GM23248 (cell line): Measurements from ENCODE around the gene NPHP4. TPM values are rescaled to one million over a fixed set of nuclear protein-coding genes. Genes with fewer than 3 reads are reported as not detected.

Source experiments
- DNase-seq: peaks from one replicate; pipeline ENCODE4 v3.0.0-alpha.2; 2015
- H2AFZ ChIP-seq: fragments of 200-600 bp; sonication (generic); 2 replicates; pipeline ENCODE4 v1.6.1; 2016; ENCODE audit warnings: antibody characterized with exemption
- H3F3A ChIP-seq: fragments of 200-600 bp; sonication (generic); 2 replicates; pipeline ENCODE4 v1.6.1; 2016; ENCODE audit warnings: mild to moderate bottlenecking, antibody characterized with exemption, mixed run types; ENCODE audit not compliant: insufficient read depth
- H3K27ac ChIP-seq: fragments of 200-600 bp; sonication (generic); 2 replicates; pipeline ENCODE4 v1.5.1; 2016; ENCODE audit warnings: mild to moderate bottlenecking
- H3K27me3 ChIP-seq: fragments of 200-600 bp; sonication (generic); replicated peaks from 2 replicates; pipeline ENCODE4 v1.6.1; 2016; ENCODE audit warnings: mild to moderate bottlenecking; ENCODE audit not compliant: insufficient read depth
- H3K36me3 ChIP-seq: fragments of 200-600 bp; sonication (generic); 2 replicates; pipeline ENCODE4 v1.6.1; 2016; ENCODE audit warnings: low read depth, mild to moderate bottlenecking
- H3K4me1 ChIP-seq: fragments of 200-600 bp; sonication (generic); 2 replicates; pipeline ENCODE4 v1.6.1; 2016; ENCODE audit warnings: mild to moderate bottlenecking; ENCODE audit not compliant: insufficient read depth
- H3K4me2 ChIP-seq: fragments of 200-600 bp; sonication (generic); one replicate; pipeline ENCODE4 v1.6.1; 2016; ENCODE audit warnings: mild to moderate bottlenecking; ENCODE audit not compliant: unreplicated experiment
- H3K4me3 ChIP-seq: fragments of 200-600 bp; sonication (generic); 2 replicates; pipeline ENCODE4 v1.5.1; 2016; ENCODE audit warnings: mild to moderate bottlenecking
- H3K79me2 ChIP-seq: fragments of 200-600 bp; sonication (generic); 2 replicates; pipeline ENCODE4 v1.6.1; 2016; ENCODE audit warnings: mild to moderate bottlenecking; ENCODE audit not compliant: insufficient read depth
- H3K9ac ChIP-seq: fragments of 200-600 bp; sonication (generic); 2 replicates; pipeline ENCODE4 v1.6.1; 2016; ENCODE audit warnings: mild to moderate bottlenecking
- H3K9me2 ChIP-seq: fragments of 200-600 bp; sonication (generic); 2 replicates; pipeline ENCODE4 v1.6.1; 2016; ENCODE audit warnings: mixed run types, mild to moderate bottlenecking, moderate library complexity; ENCODE audit not compliant: insufficient read depth
- H3K9me3 ChIP-seq: fragments of 200-600 bp; sonication (generic); one replicate; pipeline ENCODE4 v1.6.1; 2017; ENCODE audit warnings: low read depth
- H4K20me1 ChIP-seq: fragments of 200-600 bp; sonication (generic); 2 replicates; pipeline ENCODE4 v1.6.0; 2016; ENCODE audit not compliant: insufficient read depth
- EZH2 ChIP-seq: fragments of 200-600 bp; sonication (generic); IDR thresholded peaks from 2 replicates; pipeline ENCODE4 v1.6.1; 2018; ENCODE audit warnings: antibody characterized with exemption, mild to moderate bottlenecking; ENCODE audit not compliant: insufficient read depth, poor library complexity, severe bottlenecking
- EZH2phosphoT487 ChIP-seq: fragments of 200-600 bp; sonication (generic); IDR thresholded peaks from 2 replicates; pipeline ENCODE4 v1.6.1; 2018; ENCODE audit warnings: antibody characterized with exemption, moderate library complexity, mild to moderate bottlenecking, low read depth; ENCODE audit not compliant: insufficient read depth
- WGBS, 2 experiments: methylation state at CpG; one replicate each; pipeline ENCODE4 v1.1.6; 2015 to 2017; ENCODE audit warnings: low lambda C conversion rate in 2 of 2, low coverage in 1 of 2; ENCODE audit errors: missing lambda C conversion rate in 2 of 2; 5-methylcytosine and 5-hydroxymethylcytosine counted together
- in situ Hi-C: fragments of 300-500 bp; cut with MboI; formaldehyde crosslinking; loops from 2 replicates; pipeline ENCODE4 v1.15.0; 2020
- polyA plus RNA-seq: library from polyadenylated mRNA; unstranded; fragments of >200 nt; fragmentation: Nextera tagmentation; extraction: Ambion mirVana; gene quantifications from 2 replicates; pipeline ENCODE4 v1.2.1, GENCODE V29; 2016
- total RNA-seq: library from RNA; depleted of rRNA; stranded (reverse); fragments of >200 nt; shearing (Covaris generic); gene quantifications from 2 replicates; pipeline ENCODE4 v1.2.3, GENCODE V29; 2014

NPHP4 gene
- total and polyA plus RNA-seq, 2 experiments from 2014 or later = 4.0 to 4.2 TPM

DNA sequence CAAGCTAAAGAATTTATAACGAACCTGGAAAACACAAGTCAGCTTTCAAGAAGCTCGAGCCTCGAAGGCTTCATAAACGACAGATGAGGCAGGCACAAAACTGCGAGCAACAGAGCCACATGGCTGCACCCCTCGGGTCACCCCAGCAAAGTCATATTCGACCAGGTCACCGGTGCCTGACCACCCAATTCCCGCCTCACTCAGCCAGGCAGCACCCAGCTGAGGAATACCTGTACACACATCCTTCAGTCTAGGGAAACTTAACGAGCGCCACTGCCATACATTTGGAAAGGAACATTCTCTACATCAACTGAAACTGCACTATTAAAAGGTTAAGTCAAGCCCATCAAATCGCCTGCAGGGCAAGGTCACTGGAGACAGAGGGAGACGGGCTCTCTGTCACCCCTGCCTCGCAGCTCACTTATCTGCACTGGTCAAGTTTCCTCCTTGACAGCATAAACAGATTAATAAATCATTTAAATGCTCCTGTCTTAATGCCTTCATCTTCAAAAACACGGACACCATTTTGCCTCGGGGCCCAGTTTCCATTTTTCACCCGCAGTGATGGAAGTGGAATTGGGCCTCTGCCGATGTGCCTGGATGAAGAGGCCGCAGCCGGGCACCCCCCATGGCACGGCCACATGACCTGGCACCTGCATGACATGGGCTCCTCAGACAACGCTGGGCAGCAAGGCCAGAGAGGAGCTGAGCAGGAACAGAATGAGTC is 20.6 kb downstream of the NPHP4 start:
- Histone ChIP-seq H2AFZ (no peak overlapping the region), H3K9me3 (no peaks in the 10 kb centered on the region), H3K9ac (no peak overlapping the region), H3F3A (no peaks in the 10 kb centered on the region), H3K9me2 (no peaks in the 10 kb centered on the region), H3K79me2 (no peaks in the 10 kb centered on the region; the same call in 1 of the 2 replicates), H3K36me3 (no peaks in the 10 kb centered on the region), H4K20me1 (no peaks in the 10 kb centered on the region), H3K27ac (no peak overlapping the region), H3K4me2 (no peak overlapping the region), H3K27me3 (no peaks in the 10 kb centered on the region), H3K4me1 (no peaks in the 10 kb centered on the region), H3K4me3 (no peak overlapping the region)
- WGBS, 2 experiments = 97% methylated on average over 22 of the region's 22 CpGs
- TF ChIP-seq EZH2phosphoT487 (no peak), EZH2 (no peak)
- in situ Hi-C loops = loop anchor here (10.0 kb wide), 1 partner anchor 457 kb away; no protein-coding TSS in a partner anchor
- DNase-seq = no peak

DNA sequence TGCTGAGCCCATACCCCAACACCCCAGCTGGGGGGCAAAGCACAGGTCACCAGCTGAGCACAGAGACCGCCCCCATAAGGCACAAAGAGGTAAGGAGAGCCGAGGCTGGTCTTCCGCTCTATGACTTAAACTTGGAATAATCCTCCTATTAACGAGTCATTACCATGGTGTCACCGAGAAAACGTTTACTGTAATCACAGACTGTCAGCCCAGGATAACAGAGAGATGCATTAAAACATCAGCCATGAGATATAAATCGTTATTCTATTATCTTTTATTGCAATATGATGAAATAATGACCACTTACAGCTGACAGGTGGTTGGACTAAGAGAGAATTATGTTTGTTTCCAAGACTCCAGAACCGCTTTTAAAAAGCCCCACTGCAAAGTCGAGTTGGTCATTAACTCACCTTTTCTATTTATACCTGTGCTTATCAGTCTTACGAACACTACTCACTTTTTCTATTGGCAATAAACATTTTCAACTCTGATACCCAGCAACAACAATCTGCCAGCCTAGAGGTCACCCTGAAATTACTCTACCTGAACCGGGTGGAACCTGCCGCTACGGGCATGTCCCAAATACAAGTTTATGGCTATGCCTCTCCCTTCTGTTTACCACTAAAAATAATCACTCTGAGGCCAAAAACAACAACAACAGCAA is 21.5 kb downstream of the NPHP4 start:
- Histone ChIP-seq H3K4me2 (no peak overlapping the region), H3K4me1 (no peaks in the 10 kb centered on the region), H3K9me3 (no peaks in the 10 kb centered on the region), H3K27me3 (no peaks in the 10 kb centered on the region), H3K9ac (no peak overlapping the region), H3K36me3 (no peaks in the 10 kb centered on the region), H3K9me2 (no peaks in the 10 kb centered on the region), H2AFZ (no peak overlapping the region), H4K20me1 (no peaks in the 10 kb centered on the region), H3F3A (no peaks in the 10 kb centered on the region), H3K4me3 (no peak overlapping the region), H3K79me2 (no peaks in the 10 kb centered on the region; the same call in 1 of the 2 replicates), H3K27ac (no peak overlapping the region)
- no peak for DNase-seq
- TF ChIP-seq EZH2 (no peak), EZH2phosphoT487 (no peak)
- 88 to 89% methylated on average over 13 of the region's 13 CpGs for WGBS, 2 experiments
- in situ Hi-C loops = loop anchor here (10.0 kb wide), 1 partner anchor 456 kb away; no protein-coding TSS in a partner anchor

DNA sequence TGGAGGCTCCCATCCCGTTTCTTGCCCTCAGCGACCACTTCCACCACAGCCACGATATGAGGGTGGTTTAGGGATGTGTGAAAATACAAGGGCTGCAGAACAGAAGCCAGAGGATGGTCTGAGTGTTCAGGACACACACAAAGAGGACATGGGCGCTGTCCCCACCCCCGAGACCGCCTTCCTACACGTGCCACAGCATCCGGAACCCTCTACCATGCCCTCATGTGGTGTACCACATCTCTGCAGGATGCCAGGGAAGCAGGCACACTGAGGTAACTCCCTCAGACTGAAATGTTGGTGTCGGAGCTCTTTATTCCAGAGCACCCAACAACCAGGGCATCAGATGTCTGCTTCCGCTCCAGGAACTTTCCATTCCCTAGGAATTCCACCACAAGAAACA is 23.1 kb downstream of the NPHP4 start:
- WGBS, 2 experiments = 97 to 100% methylated on average over 10 of the region's 10 CpGs
- Histone ChIP-seq H2AFZ (no peak overlapping the region), H3K27me3 (no peaks in the 10 kb centered on the region), H3K36me3 (no peaks in the 10 kb centered on the region), H3K4me2 (no peak overlapping the region), H3K4me3 (no peak overlapping the region), H4K20me1 (no peaks in the 10 kb centered on the region), H3K9me3 (no peaks in the 10 kb centered on the region), H3K9ac (no peak overlapping the region), H3F3A (no peaks in the 10 kb centered on the region), H3K79me2 (no peaks in the 10 kb centered on the region; the same call in 1 of the 2 replicates), H3K9me2 (no peaks in the 10 kb centered on the region), H3K4me1 (no peaks in the 10 kb centered on the region), H3K27ac (no peak overlapping the region)
- DNase-seq = no peak
- in situ Hi-C loops = no loop called here
- TF ChIP-seq EZH2phosphoT487 = no peak
- no peak for TF ChIP-seq EZH2

DNA sequence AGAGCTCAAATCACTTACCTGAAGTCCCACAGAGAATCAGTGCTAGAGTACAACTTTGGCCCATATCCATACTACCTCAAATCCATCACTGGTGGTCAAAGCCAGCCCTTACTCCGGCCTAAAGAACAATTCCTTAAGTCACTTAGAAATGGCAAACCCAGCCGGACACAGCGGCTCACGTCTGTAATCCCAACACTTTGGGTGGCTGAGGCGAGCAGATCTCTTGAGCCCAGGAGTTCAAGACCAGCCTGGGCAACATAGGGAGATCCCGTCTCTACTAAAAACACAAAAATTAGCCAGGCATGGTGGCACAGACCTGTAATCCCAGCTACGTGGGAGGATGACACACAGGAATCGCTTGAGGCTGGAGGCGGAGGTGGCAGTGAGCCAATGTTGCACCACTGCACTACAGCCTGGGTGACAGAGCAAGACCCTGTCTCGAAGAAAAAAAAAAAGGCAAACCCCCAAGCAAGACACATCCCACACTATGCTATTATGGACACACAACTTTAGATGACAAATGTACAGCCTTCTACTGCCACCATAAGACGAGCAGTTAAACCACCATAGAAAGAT is 24.0 kb downstream of the NPHP4 start:
- no peak for DNase-seq
- H3K79me2 ChIP-seq = no peaks in the 10 kb centered on the region; the same call in 1 of the 2 replicates
- H3K9me2 ChIP-seq = no peaks in the 10 kb centered on the region
- TF ChIP-seq EZH2 = no peak
- no peak for TF ChIP-seq EZH2phosphoT487
- H3F3A ChIP-seq = no peaks in the 10 kb centered on the region
- in situ Hi-C loops = no loop called here
- H3K4me1 ChIP-seq = no peaks in the 10 kb centered on the region
- H3K27ac ChIP-seq = no peak overlapping the region
- no peaks in the 10 kb centered on the region for H4K20me1 ChIP-seq
- no peaks in the 10 kb centered on the region for H3K9me3 ChIP-seq
- H2AFZ ChIP-seq = no peak overlapping the region
- H3K4me3 ChIP-seq = no peak overlapping the region
- H3K36me3 ChIP-seq = no peaks in the 10 kb centered on the region
- H3K4me2 ChIP-seq = no peak overlapping the region
- no peak overlapping the region for H3K9ac ChIP-seq
- H3K27me3 ChIP-seq = no peaks in the 10 kb centered on the region
- WGBS, 2 experiments = 82 to 88% methylated on average over 11 of the region's 11 CpGs
